Hepatocyte (in vitro differentiated cells): Measurements from ENCODE around the gene PAPPA2.

Experiments used
- CTCF ChIP-seq: fragments of 200-600 bp; sonication (generic); IDR thresholded peaks from 2 replicates; pipeline ENCODE4 v1.5.1; 2016; ENCODE audit warnings: antibody characterized with exemption, mild to moderate bottlenecking; ENCODE audit not compliant: poor library complexity
- EZH2 ChIP-seq: fragments of 200-600 bp; sonication (generic); IDR thresholded peaks from 2 replicates; pipeline ENCODE4 v1.6.1; 2016; ENCODE audit warnings: antibody characterized with exemption, mild to moderate bottlenecking, borderline replicate concordance
- EZH2phosphoT487 ChIP-seq: fragments of 200-600 bp; sonication (generic); IDR thresholded peaks from one replicate; pipeline ENCODE4 v1.6.1; 2018; ENCODE audit warnings: antibody characterized with exemption, mild to moderate bottlenecking, low read depth, moderate library complexity; ENCODE audit not compliant: unreplicated experiment, severe bottlenecking

- TF ChIP-seq CTCF (no peak), EZH2phosphoT487 (no peak), EZH2 (no peak)
Observed at GRCh38 chr1:176858433-176858916, 395.5 kb downstream of the PAPPA2 start.
